Measurements from ENCODE around the gene SDK2.

DNA sequence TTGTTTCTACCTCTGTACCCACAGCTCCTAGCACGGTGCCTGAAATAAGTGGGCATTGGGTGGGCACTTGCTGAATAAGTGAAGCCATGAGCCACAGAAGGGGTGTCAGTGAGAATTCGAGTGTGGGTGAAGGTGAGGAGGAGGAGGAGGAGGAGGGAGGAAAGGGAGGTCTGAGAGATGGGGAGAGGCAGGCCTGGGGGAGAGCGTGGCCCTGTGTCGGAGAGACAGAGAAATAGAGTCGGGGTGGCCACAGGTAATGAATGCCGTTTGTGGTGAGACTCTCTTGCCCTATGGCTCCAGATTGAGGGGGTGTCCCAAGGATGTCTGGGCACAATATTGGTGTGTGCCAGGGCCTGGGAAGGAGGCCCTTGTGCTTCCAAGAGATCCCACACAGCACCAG, 49.2 kb downstream of the SDK2 start:
- TF ChIP-seq CTCF (IDR thresholded peaks at IDR 0.05; ENCODE audit: low read depth, low read length, poor library complexity, severe bottlenecking), result no peak
- no peak for TF ChIP-seq EZH2phosphoT487 (IDR thresholded peaks at IDR 0.05; ENCODE audit: borderline replicate concordance, low read length)

All from DOHH2 (cell line).